Upper lobe of right lung (tissue), 1 donor: ENCODE results near the gene GRHL1. TPM values are rescaled to one million over a fixed set of nuclear protein-coding genes. Genes with fewer than 3 reads are reported as not detected.

ENCODE experiments used
- ATAC-seq: fragments of 200-7000 bp; cut with Tn5 transposase; one replicate; pipeline ENCODE4 v1.9.1; 2020; ENCODE audit warnings: mild to moderate bottlenecking, moderate library complexity
- DNase-seq: peaks from one replicate; pipeline ENCODE4 v3.0.0-alpha.2; 2020
- H3K27ac ChIP-seq: fragments of 200-600 bp; one replicate; pipeline ENCODE4 v1.8.0; 2022
- H3K27me3 ChIP-seq: fragments of 200-600 bp; one replicate; pipeline ENCODE4 v1.8.0; 2022; ENCODE audit warnings: mild to moderate bottlenecking
- H3K36me3 ChIP-seq: fragments of 200-600 bp; one replicate; pipeline ENCODE4 v1.8.0; 2022
- H3K4me1 ChIP-seq: fragments of 200-600 bp; one replicate; pipeline ENCODE4 v1.8.0; 2022
- H3K4me3 ChIP-seq: fragments of 200-600 bp; one replicate; pipeline ENCODE4 v1.8.0; 2022; ENCODE audit warnings: mild to moderate bottlenecking
- H3K9me3 ChIP-seq: fragments of 200-600 bp; one replicate; pipeline ENCODE4 v1.8.0; 2022
- intact Hi-C: fragments of 100-400 bp; cut with DNase I; formaldehyde crosslinking; loops from one replicate; pipeline ENCODE4 v1.11.0; 2022
- total RNA-seq: library from RNA; stranded (reverse); fragmentation: NEBNext Ultra II Directional; extraction: Animal tissue kit (Norgen Biotek cat#: 25700); gene quantifications from one replicate; pipeline ENCODE4 v1.2.1, GENCODE V29; 2021
- TF ChIP-seq, protein P1 (sequence below): fragments of 200-600 bp; IDR thresholded peaks from one replicate; pipeline ENCODE4 v1.8.0; 2022; ENCODE audit warnings: antibody characterized with exemption
- donor health status: DM: no; HTN: yes; CAD: no; lungs with severe emphysema.

The GRHL1 gene
- total RNA-seq, 1 donor from 2014 or later = 2.7 TPM

- Histone ChIP-seq H3K36me3 (no peaks in the 10 kb centered on the region), H3K9me3 (no peaks in the 10 kb centered on the region), H3K4me1 (peaks cover 5% of the 10 kb centered on the region), H3K4me3 (no peak overlapping the region), H3K27ac (no peak overlapping the region), H3K27me3 (peaks cover 4% of the 10 kb centered on the region)
- TF ChIP-seq, protein P1, sequence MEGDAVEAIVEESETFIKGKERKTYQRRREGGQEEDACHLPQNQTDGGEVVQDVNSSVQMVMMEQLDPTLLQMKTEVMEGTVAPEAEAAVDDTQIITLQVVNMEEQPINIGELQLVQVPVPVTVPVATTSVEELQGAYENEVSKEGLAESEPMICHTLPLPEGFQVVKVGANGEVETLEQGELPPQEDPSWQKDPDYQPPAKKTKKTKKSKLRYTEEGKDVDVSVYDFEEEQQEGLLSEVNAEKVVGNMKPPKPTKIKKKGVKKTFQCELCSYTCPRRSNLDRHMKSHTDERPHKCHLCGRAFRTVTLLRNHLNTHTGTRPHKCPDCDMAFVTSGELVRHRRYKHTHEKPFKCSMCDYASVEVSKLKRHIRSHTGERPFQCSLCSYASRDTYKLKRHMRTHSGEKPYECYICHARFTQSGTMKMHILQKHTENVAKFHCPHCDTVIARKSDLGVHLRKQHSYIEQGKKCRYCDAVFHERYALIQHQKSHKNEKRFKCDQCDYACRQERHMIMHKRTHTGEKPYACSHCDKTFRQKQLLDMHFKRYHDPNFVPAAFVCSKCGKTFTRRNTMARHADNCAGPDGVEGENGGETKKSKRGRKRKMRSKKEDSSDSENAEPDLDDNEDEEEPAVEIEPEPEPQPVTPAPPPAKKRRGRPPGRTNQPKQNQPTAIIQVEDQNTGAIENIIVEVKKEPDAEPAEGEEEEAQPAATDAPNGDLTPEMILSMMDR = no peak
- ATAC-seq (peak; percentile 16), DNase-seq (no peak)
- intact Hi-C loops = no loop called here
Measured at GRCh38 chr2:9944330-9944758, 7.1 kb upstream of the GRHL1 start.

- Histone ChIP-seq H3K27ac (no peak overlapping the region), H3K36me3 (no peaks in the 10 kb centered on the region), H3K4me3 (no peak overlapping the region), H3K9me3 (no peaks in the 10 kb centered on the region), H3K4me1 (peaks cover under 1% of the 10 kb centered on the region), H3K27me3 (peaks cover 4% of the 10 kb centered on the region)
- DNase-seq (no peak), ATAC-seq (no peak)
- TF ChIP-seq, protein P1 = no peak
- intact Hi-C loops = no loop called here
Measured at GRCh38 chr2:9945596-9945995, 5.9 kb upstream of the GRHL1 start.

- intact Hi-C loops = no loop called here
- DNase-seq (no peak), ATAC-seq (no peak)
- Histone ChIP-seq H3K27me3 (peaks cover 4% of the 10 kb centered on the region), H3K27ac (no peak overlapping the region), H3K4me1 (no peaks in the 10 kb centered on the region), H3K36me3 (no peaks in the 10 kb centered on the region), H3K9me3 (no peaks in the 10 kb centered on the region), H3K4me3 (no peak overlapping the region)
- TF ChIP-seq, protein P1 = no peak
Measured at GRCh38 chr2:9946076-9946475, 5.4 kb upstream of the GRHL1 start.

DNA sequence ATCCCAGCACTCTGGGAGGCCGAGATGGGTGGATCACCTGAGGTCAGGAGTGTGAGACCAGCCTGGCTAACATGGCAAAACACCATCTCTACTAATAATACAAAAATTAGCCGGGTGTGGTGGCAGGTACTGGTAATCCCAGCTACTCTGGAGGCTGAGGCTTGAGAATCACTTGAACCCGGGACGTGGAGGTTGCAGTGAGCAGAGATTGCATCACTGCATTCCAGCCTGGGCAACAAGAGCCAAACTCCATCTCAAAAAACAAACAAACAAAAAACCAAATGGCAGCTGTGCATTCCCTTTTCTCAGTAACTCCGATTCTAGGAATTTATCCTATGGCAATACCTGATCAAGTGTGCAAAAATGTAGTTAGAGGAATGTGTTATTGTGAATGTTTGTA, 4.7 kb upstream of the GRHL1 start:
- TF ChIP-seq, protein P1 = no peak
- Histone ChIP-seq H3K4me1 (no peaks in the 10 kb centered on the region), H3K27me3 (peaks cover 4% of the 10 kb centered on the region), H3K4me3 (no peak overlapping the region), H3K9me3 (no peaks in the 10 kb centered on the region), H3K36me3 (no peaks in the 10 kb centered on the region), H3K27ac (no peak overlapping the region)
- ATAC-seq (no peak), DNase-seq (no peak)
- intact Hi-C loops = no loop called here

DNA sequence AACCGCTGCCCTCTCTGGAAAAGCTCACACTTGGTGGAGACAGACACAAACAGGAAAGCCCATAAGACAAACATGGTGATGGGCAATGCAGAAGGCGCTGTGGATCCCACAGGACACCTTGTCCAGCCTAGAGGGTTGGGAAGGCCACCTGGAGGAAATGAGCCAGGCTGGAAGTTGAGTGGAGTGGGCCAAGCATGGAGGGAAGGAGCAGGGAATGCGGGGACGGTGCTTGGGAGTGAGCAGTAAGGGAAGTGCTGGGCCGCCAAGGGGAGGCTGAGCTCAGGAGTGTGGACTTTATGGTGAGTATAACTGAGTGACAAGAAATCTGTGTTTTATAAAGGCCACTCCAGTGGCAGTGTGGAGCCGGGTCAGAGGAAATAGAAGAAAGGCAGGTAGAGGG, 2.8 kb upstream of the GRHL1 start:
- H3K4me1 ChIP-seq = peaks cover 4% of the 10 kb centered on the region
- ATAC-seq (no peak), DNase-seq (no peak)
- H3K27ac ChIP-seq = no peak overlapping the region
- H3K27me3 ChIP-seq = peaks cover 4% of the 10 kb centered on the region
- H3K9me3 ChIP-seq = no peaks in the 10 kb centered on the region
- no peaks in the 10 kb centered on the region for H3K36me3 ChIP-seq
- no peak overlapping the region for H3K4me3 ChIP-seq
- intact Hi-C loops = no loop called here
- TF ChIP-seq, protein P1 = no peak
